CD4-positive, alpha-beta T cell treated with Interleukin-4 for 1 hour (primary cell): ENCODE data around the gene PDE1C.
"Not testable (repeated sequence)": the region's sequence is repeated elsewhere in the genome, so short reads cannot be mapped to it uniquely, and the experiment has no call there.

Source experiments
- DNase-seq, 2 donors: peaks; one replicate each; pipeline ENCODE4 v3.0.0-alpha.2; 2020 to 2022

Gene PDE1C

GRCh38 chr7:31887006-31887405 lies 183.2 kb downstream of the PDE1C start:
- DNase-seq: no peak

DNA sequence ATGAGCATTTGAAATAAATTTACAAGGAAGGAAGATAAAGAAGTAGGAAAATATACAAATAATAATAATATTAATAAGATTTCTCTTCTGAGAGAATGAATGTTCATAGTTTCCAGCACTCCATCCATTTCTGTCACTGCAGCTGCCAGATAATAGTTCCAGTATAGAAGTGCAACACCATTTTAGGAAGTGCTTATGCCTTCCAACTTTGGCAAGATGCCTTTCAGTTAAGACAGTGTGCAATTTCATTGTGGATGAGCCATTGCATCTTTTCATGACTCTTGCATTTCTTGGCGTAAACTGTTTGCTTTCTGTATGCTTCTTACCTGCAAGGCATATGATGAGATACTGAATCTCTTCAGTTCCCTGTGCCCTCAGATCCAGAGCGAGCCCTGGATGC lies 185.0 kb downstream of the PDE1C start:
- DNase-seq: no peak

DNA sequence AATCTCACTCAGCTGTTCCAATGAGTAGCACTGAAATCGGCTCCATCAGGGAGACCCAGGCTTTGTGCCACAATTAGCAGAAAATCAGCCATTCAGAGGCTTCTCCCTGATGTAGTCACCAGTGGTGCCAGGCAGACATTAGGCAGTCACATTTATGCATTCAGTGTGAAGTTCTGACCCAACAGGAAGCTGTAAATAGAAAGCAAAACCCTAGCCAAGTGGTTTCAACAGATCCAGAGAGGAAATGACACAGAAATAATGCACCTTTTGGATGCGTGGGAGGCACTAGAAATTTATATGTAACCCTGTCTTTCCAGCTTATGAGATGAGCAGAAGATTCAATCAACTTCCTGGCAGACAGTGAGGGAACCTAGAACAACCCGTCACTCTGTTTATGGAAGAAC lies 186.4 kb downstream of the PDE1C start:
- no peak for DNase-seq

- DNase-seq: no peak
Observed at GRCh38 chr7:31882187-31882586, 188.0 kb downstream of the PDE1C start.

DNA sequence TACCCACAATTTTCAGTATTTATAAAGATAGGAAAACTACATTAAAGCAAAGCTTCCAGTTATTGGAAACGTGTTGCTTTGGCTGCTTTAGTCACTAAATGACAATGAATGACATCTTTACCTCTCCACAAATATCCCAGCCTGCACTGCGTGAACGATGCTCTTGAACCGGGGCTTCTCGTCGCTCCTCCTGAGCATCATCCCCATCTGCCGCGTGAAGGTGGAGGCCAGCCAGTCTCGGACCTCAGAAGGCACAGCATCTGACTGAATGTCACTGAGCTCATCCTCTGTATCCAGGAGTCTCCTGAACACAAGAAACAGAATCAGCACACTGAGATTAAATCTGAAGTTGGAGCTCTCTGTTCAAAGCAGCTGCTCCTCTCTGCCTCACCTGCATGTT lies 191.3 kb downstream of the PDE1C start:
- DNase-seq: no peak

DNA sequence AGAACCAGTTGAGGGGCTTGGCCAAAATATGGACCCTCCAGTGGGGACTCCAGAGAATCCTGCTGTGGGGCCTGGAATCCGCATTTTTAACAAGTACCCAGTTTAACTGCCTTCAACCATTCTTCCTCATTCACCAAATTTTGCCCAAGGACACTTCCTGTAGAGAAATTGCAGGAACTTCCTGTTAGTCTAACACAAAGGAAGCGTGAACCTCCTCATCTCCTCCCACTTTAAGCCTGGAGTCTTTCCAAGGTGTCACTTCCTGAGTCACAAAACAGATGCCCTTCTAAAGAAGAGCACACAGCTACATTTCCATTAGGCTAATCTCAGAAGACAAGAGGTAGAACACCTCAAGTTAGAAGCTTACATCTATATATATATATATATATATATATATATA lies 194.8 kb downstream of the PDE1C start:
- DNase-seq: no peak

- DNase-seq: no peak
Observed at GRCh38 chr7:31874631-31875386, 195.4 kb downstream of the PDE1C start.

DNA sequence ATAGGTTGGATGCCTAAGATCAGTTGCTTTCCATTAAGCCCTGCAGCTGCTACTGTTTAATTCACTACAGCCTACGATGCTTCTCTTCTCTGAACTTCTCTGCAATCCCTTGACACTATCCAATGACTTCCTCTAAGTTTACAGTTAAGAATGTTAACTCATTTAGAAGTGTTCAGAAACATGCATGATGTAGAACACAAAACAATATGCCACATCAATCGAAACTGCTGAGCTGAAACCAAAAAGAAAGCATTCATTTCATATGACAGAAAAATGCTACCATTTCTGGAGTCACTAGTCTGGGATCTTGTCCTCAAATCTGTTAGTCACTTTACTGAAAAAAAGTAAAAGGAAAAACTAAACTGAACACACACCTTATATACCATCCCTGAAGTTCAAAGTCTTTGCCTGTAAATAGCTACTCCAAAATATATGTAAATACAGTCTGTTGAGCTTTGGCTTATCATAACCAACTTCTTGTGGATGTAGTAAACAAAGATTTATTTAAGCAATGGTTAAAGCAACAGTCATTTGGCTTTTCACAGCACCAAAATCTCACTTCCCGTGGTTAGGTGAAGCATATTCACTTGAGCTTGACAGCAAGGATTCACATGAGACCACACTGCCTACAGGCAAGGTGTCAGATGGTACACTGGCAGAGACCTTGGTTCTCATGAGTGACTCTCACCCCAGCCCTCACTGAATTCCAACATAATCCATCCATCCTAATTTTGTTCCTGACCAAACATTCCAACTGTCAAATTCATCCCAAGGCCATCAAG lies 196.2 kb downstream of the PDE1C start:
- DNase-seq: no peak

GRCh38 chr7:31872545-31873370 lies 197.4 kb downstream of the PDE1C start:
- no peak for DNase-seq

- DNase-seq: no peak
Observed at GRCh38 chr7:31864646-31865045, 205.6 kb downstream of the PDE1C start.

DNA sequence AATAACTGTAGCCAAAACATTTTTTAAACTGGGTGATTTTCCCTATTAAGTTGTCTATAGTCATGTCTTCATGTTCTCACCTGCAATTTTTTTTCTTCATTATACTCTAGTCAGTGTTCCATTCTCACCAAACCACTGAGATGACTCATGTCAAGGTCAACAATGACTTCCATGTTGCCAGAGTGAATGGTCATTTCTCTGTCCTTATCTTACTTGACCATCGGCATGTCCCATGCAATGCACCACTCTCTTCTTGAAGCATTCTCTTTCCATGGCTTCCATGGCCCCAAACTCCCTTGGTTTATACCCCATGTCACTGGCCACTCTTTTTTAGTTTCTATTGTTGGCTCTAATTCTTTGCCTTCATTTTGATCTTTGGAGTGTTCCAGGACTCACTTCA lies 209.3 kb downstream of the PDE1C start:
- no peak for DNase-seq

DNA sequence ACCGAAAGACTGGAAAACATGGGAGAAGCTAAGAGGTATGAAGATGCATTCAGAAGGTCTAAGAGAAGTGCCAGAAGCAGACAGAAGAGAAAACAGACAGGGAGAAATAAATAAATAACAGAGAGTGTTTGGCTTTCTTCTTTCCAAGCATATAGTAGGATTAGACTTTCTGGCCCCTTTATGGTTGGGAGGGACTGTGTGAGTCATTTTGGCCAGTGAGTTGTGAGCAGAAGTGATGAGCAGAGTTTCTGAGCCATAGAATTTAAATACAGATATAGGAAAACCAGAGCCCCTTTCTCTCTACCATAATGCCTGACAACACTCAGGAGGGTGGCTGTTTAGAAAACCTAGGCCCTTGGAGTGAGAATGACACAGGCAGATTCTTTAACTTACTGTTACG lies 212.2 kb downstream of the PDE1C start:
- no peak for DNase-seq

- DNase-seq: no peak
Observed at GRCh38 chr7:31857172-31857571, 213.0 kb downstream of the PDE1C start.

GRCh38 chr7:31856337-31856736 lies 213.9 kb downstream of the PDE1C start:
- no peak for DNase-seq

DNA sequence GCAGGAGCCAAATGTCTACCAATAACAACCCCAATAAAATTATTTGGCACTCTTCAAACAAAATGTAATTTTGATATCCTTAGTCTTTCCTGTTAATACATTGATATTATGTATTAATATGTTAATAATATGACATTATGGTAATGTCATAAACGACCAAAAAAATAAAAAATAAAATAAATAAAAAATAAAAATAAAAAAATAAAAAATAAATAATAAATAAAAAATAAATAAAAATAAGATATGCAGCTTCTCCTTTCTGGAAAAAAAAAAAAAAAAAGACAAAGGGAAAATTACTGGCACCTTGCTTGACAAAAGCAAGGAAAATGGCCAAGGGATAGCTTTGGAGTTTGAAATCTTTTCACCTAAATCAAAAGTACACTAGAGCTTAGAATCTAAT lies 214.7 kb downstream of the PDE1C start:
- DNase-seq: no peak

DNA sequence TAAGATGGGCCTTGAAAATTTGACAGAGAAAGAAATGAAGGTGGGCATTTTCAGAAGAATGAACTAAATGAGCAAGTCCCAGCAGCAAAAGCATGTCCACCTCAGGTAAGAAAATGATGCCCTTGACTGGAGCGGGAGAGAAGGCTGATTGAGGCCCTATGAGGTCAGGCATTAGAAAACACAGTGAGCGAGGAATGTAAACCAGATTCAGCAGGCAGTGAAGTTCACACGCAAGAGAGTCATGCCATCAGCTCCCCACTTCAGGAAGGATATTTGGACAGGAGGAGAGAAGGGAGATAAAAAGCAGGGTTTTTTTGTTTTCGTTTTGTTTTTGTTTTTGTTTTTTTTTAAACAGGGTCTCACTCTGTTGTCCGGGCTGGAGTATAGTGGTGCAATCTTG lies 216.8 kb downstream of the PDE1C start:
- DNase-seq: no peak

GRCh38 chr7:31852462-31852861 lies 217.7 kb downstream of the PDE1C start:
- DNase-seq: no peak

DNA sequence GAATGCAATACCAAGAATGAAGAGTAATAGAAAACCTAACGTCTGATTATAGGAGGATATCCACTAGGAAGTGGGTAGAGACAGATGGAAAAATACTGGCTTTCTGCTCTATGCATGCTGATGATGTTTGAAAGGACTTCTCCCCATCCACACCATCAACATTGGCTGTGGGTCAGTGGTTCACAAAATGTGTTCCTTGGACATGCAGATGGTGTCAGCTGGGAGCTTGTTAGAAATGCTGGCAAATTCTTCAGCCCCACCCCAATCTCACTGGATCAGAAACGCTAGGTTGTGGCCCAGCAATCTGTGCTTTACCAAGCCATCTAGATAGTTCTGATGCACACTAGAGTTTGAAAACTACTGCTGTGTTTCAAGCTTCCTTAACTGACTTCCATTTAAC lies 219.1 kb downstream of the PDE1C start:
- DNase-seq: no peak

DNA sequence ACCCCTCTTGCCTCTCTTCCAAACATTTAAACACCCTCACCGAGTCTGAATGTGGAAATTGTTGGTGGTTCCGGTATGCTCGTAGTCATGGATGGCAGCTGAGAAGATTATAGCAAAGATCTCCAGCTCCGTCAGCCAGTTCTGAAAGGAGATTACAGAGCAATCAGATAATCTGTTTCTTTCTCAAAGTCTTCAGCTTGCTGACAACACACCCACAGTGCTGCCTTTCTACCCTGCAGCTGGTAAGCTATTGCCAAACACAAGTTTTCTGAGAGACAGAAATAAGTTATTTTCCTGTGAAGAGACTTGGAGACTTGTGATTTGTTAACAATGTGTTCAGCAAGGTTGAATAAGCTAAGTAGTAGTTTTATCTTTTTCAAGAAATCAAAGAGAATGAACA lies 219.6 kb downstream of the PDE1C start:
- no peak for DNase-seq

- DNase-seq: no peak
Observed at GRCh38 chr7:31850066-31850465, 220.1 kb downstream of the PDE1C start.

DNA sequence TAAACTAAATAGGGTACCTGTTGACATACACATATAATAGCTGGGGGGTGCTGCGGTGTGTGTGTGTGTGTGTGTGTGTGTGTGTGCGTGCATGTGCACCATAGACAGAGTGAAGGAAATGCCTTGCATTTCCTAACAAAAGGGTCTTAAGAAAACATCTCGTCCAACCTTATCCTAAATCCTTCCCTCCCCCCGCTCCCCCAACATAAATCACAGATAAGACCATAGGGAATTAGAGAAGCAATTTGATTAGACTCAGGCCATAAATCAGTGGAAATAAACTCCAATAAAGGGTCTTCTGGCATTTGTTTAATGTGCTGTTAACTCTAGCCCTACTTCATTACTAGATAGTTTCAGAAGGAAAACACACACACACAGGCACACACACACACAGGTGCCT lies 234.7 kb downstream of the PDE1C start:
- DNase-seq: no peak

- not testable (repeated sequence) for DNase-seq
Observed at GRCh38 chr7:31833625-31834024, 236.6 kb downstream of the PDE1C start.

DNA sequence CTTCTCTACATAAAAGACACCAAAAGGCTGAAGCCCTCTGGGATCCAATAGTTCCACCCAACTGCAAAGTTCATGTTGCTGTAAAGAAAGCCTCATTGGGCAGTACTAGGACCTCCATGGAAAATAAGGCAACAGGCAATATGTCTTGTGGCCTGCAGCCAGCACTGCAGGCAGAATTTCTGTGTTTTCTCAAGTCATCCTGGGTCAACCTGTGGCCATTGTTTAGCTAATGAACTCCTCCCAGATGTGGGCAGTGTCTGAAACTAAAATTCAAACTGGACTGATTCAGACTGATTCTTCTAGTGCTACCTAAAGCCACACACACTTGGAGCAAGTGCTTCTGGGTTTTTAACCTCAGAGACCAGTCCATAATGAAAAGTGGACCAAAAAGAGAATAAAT lies 241.7 kb downstream of the PDE1C start:
- no peak for DNase-seq

DNA sequence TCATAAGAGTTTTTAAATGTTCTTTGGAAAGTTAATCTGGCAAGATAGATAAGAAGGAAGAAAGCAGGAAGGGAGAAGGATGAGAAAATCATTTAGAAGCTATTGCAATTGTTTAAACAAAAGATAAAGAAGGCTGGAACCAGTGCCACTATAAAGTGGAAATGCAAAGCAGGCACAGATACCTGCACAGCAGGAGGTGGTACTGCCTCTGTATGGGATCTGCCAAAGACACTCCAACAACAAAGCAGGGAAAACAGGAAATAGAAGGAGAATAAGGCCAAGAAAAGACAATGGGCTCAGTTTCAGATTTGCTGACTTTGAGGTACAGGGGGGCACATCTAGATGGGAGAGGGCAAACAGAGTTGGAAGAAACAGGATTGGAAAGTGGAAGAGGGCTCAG lies 244.6 kb downstream of the PDE1C start:
- DNase-seq: no peak
